Effector memory CD4-positive, alpha-beta T cell (primary cell): ENCODE results near the gene CEP95.

ENCODE experiments used
- DNase-seq, 3 donors: peaks; one replicate each; pipeline ENCODE4 v3.0.0-alpha.2; 2020
- H3K27ac ChIP-seq: 2 replicates; pipeline ENCODE4 v1.7.0; 2013; ENCODE audit warnings: mild to moderate bottlenecking, low read length, moderate library complexity; ENCODE audit not compliant: insufficient read depth, poor library complexity, severe bottlenecking
- H3K27me3 ChIP-seq: replicated peaks from 2 replicates; pipeline ENCODE4 v1.7.0; 2013; ENCODE audit warnings: mild to moderate bottlenecking, low read length; ENCODE audit not compliant: insufficient read depth, control insufficient read depth, poor library complexity, severe bottlenecking
- H3K36me3 ChIP-seq: 2 replicates; pipeline ENCODE4 v1.7.0; 2013; ENCODE audit warnings: mild to moderate bottlenecking, low read length, moderate library complexity; ENCODE audit not compliant: control insufficient read depth, insufficient read depth
- H3K4me1 ChIP-seq: 2 replicates; pipeline ENCODE4 v1.7.0; 2013; ENCODE audit warnings: low read length, mild to moderate bottlenecking; ENCODE audit not compliant: control insufficient read depth, insufficient read depth, poor library complexity, severe bottlenecking
- H3K4me3 ChIP-seq: 2 replicates; pipeline ENCODE4 v1.7.0; 2013; ENCODE audit warnings: low read length, low read depth, mild to moderate bottlenecking; ENCODE audit not compliant: insufficient read depth, poor library complexity, severe bottlenecking
- H3K9me3 ChIP-seq: 2 replicates; pipeline ENCODE4 v1.7.0; 2013; ENCODE audit warnings: mild to moderate bottlenecking, low read length, moderate library complexity; ENCODE audit not compliant: control insufficient read depth

Gene CEP95

GRCh38 chr17:64471440-64471839 is 35.3 kb upstream of the CEP95 start:
- no peak overlapping the region for H3K4me3 ChIP-seq
- H3K9me3 ChIP-seq, result no peaks in the 10 kb centered on the region
- no peak overlapping the region for H3K27ac ChIP-seq
- H3K36me3 ChIP-seq, result no peaks in the 10 kb centered on the region
- no peaks in the 10 kb centered on the region for H3K4me1 ChIP-seq
- DNase-seq, result no peak
- H3K27me3 ChIP-seq, result no peaks in the 10 kb centered on the region

DNA sequence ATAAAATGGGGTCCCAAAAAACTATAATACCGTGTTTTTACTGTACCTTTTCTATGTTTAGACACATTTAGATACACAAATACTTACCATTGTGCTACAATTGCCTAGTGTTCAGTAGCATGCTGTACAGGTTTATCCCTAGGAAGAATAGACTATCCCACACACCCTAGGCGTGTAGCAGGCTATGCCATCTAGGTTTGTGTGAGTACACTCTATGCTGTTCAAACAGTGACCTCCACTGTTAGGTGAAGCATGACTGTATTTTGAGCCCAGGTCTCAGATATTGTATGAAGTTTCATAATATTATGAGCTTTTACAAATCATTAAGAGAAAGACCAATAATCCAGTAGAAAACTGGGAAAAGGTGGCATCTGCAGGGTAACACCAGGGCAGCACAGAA is 34.2 kb upstream of the CEP95 start:
- Histone ChIP-seq H3K4me1 (no peaks in the 10 kb centered on the region), H3K36me3 (peaks cover 5% of the 10 kb centered on the region), H3K9me3 (no peaks in the 10 kb centered on the region), H3K27ac (no peak overlapping the region), H3K27me3 (no peaks in the 10 kb centered on the region), H3K4me3 (no peak overlapping the region)
- no peak for DNase-seq

GRCh38 chr17:64477849-64478248 is 28.9 kb upstream of the CEP95 start:
- Histone ChIP-seq H3K4me3 (no peak overlapping the region), H3K27ac (no peak overlapping the region), H3K9me3 (no peaks in the 10 kb centered on the region), H3K36me3 (peaks cover 15% of the 10 kb centered on the region), H3K27me3 (no peaks in the 10 kb centered on the region), H3K4me1 (no peaks in the 10 kb centered on the region)
- no peak for DNase-seq

- Histone ChIP-seq H3K27ac (no peak overlapping the region), H3K4me3 (no peak overlapping the region), H3K36me3 (peaks cover 24% of the 10 kb centered on the region), H3K9me3 (no peaks in the 10 kb centered on the region), H3K4me1 (peaks cover 4% of the 10 kb centered on the region), H3K27me3 (no peaks in the 10 kb centered on the region)
- DNase-seq, result no peak
Measured at GRCh38 chr17:64480951-64481350, 25.8 kb upstream of the CEP95 start.

DNA sequence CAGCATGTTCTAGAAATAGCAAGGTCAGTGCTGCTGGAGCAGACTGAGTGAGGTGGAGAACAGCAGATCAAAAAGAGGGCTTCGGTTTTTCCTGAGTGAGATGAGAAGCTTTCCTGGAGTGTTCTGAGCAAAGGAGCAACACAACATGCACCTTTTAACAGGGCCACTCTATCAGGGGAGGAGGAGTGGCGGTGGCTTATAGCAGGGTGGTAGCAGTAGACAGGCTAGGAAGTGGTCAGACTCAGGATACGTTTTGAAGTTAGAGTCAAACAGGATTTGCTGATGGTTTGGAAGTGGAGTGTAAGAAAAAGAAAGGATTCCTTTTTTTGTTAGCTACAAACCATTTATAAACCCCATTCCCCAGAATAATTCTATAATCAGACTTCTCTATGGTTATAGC is 22.4 kb upstream of the CEP95 start:
- Histone ChIP-seq H3K27me3 (no peaks in the 10 kb centered on the region), H3K4me1 (peaks cover 4% of the 10 kb centered on the region), H3K27ac (no peak overlapping the region), H3K36me3 (peaks cover 31% of the 10 kb centered on the region), H3K4me3 (no peak overlapping the region), H3K9me3 (no peaks in the 10 kb centered on the region)
- DNase-seq, result no peak

DNA sequence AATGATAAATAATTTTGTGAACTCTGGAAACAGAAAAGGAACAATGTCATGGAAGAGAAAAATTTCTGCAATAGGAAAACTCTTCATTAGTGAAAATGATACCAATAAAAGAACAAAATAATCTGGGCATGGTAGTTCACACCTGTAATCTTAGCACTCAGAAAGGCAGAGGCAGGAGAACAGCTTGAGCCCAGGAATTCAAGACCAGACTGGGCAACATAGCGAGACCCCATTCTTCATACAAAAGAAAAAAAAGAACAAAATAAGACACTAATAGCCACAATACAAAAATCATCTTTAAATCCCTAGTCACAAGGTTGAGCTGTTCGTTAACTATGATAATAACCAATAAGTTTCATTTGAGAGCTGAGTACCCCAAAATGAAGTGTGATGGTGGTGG is 18.5 kb upstream of the CEP95 start:
- H3K27ac ChIP-seq, result no peak overlapping the region
- H3K4me1 ChIP-seq, result peaks cover 4% of the 10 kb centered on the region
- H3K27me3 ChIP-seq, result no peaks in the 10 kb centered on the region
- no peaks in the 10 kb centered on the region for H3K9me3 ChIP-seq
- H3K36me3 ChIP-seq, result peaks cover 26% of the 10 kb centered on the region
- DNase-seq, result no peak
- H3K4me3 ChIP-seq, result no peak overlapping the region

GRCh38 chr17:64491034-64491860 is 15.5 kb upstream of the CEP95 start:
- peaks cover 14% of the 10 kb centered on the region for H3K4me1 ChIP-seq
- peaks cover 19% of the 10 kb centered on the region for H3K36me3 ChIP-seq
- H3K27ac ChIP-seq, result no peak overlapping the region
- H3K9me3 ChIP-seq, result no peaks in the 10 kb centered on the region
- H3K4me3 ChIP-seq, result no peak overlapping the region
- DNase-seq, result peak in 1 of 3 donors; percentile 12
- H3K27me3 ChIP-seq, result no peaks in the 10 kb centered on the region

DNA sequence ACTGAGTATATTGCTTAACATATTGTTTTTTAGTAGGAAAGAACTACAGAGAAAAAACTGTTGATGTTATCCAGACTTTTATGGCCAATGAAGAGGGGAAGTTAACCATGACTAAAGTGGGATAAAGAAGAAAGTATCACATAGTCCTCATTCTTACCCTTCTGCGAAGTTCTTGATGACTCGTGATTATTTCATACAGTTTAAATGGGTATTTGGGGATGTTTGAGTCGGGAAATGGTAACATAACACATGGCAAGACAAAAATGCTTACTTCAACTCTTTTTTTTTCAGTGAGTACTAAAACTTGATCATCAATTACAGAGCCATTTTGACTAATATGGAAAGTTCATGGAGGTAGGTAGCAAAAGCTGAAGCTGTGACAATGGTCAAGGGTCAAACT is 14.8 kb upstream of the CEP95 start:
- DNase-seq, result no peak
- H3K4me1 ChIP-seq, result peaks cover 14% of the 10 kb centered on the region
- no peaks in the 10 kb centered on the region for H3K27me3 ChIP-seq
- H3K36me3 ChIP-seq, result peaks cover 14% of the 10 kb centered on the region
- no peak overlapping the region for H3K27ac ChIP-seq
- no peak overlapping the region for H3K4me3 ChIP-seq
- no peaks in the 10 kb centered on the region for H3K9me3 ChIP-seq

DNA sequence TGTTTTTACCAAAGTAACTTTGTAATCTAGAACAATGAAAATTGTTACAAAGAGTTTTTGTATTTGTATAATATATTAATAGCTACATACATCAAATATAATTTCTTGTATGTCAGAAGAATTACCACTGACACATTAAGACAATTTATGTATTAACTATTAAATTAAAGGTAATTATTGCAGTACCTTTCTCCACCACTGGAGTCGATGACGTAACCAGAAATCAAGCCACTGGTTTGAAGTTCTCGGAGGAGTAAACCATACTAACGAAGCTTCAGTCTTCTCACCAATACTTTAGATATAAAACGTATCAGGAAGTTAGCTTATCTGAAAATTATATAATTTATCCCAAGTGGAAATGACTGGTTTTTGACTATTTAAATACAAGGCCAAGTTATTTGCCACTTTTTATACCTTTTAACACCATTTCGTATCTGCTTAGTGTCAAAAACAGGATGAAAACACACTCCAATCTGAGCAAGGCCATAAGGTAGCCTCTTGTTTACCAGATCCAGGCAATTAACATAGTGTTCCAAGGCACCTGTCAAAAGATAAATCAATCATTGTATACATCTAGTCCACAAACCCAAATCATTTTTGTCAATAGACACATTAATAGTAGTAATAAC is 14.2 kb upstream of the CEP95 start:
- H3K27me3 ChIP-seq, result no peaks in the 10 kb centered on the region
- no peak overlapping the region for H3K4me3 ChIP-seq
- H3K4me1 ChIP-seq, result peaks cover 18% of the 10 kb centered on the region
- no peaks in the 10 kb centered on the region for H3K9me3 ChIP-seq
- H3K36me3 ChIP-seq, result peaks cover 12% of the 10 kb centered on the region
- peak in 1 of 3 donors; percentile 42 for DNase-seq
- H3K27ac ChIP-seq, result no peak overlapping the region

DNA sequence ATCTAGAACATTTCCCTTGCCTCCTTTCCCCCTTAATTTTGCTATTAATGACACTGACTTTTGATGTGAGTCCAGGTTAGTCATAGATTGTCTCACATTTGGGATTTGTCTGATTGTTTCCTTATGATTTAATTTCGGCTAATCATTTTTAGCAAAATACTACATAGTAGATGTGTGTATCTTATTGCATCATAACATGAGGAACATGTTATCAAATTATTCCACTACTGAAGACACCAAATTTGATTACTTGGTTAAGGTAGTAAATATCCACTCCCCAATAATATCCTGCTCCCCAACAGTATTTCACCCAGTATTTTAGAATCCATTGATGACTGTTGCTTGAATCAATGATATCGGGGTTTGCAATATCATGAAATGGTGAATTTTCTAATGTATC is 12.7 kb upstream of the CEP95 start:
- Histone ChIP-seq H3K4me1 (peaks cover 24% of the 10 kb centered on the region), H3K9me3 (no peaks in the 10 kb centered on the region), H3K4me3 (no peak overlapping the region), H3K27ac (no peak overlapping the region), H3K27me3 (no peaks in the 10 kb centered on the region), H3K36me3 (peaks cover 20% of the 10 kb centered on the region)
- DNase-seq, result no peak
